DMS114 treated with DMSO at 0.1 percent for 48 hours (cell line): ENCODE results near the gene HOXB2.

ENCODE experiments used
- DNase-seq: peaks from one replicate; lab custom pipeline; 2025; ENCODE audit not compliant: unreplicated experiment; lab: John Stamatoyannopoulos, UW

The HOXB2 gene

GRCh38 chr17:48545022-48545375 is at the start of gene HOXB2:
Gene HOXB2, minus strand, starts transcription at chr17:48545109. Its CDS starts 198 bp downstream, at chr17:48544911.
- DNase-seq: no peak

- DNase-seq: peak; percentile 63
Measured at GRCh38 chr17:48593840-48594537, 49.1 kb upstream of the HOXB2 start.

GRCh38 chr17:48593126-48593829 is 48.4 kb upstream of the HOXB2 start, which contains the start of gene HOXB5:
Gene HOXB5, minus strand, starts transcription at chr17:48593779. Its CDS starts 97 bp downstream, at chr17:48593682.
- DNase-seq: peak; percentile 45

- no peak for DNase-seq
Measured at GRCh38 chr17:48592577-48592976, 47.7 kb upstream of the HOXB2 start.

- no peak for DNase-seq
Measured at GRCh38 chr17:48592057-48592514, 47.2 kb upstream of the HOXB2 start.

- DNase-seq: no peak
Measured at GRCh38 chr17:48591255-48592056, 46.5 kb upstream of the HOXB2 start.

GRCh38 chr17:48590607-48591161 is 45.8 kb upstream of the HOXB2 start:
- DNase-seq: no peak

- no peak for DNase-seq
Measured at GRCh38 chr17:48589831-48590606, 45.1 kb upstream of the HOXB2 start, which contains the start of gene HOXB3. Gene HOXB3, minus strand, starts transcription at chr17:48590241. Its CDS starts 37,767 bp downstream, at chr17:48552474.

GRCh38 chr17:48589060-48589830 is 44.3 kb upstream of the HOXB2 start:
- no peak for DNase-seq

- no peak for DNase-seq
Measured at GRCh38 chr17:48588528-48588927, 43.6 kb upstream of the HOXB2 start.

GRCh38 chr17:48588074-48588415 is 43.1 kb upstream of the HOXB2 start:
- no peak for DNase-seq

- DNase-seq: no peak
Measured at GRCh38 chr17:48587276-48588073, 42.6 kb upstream of the HOXB2 start.

- no peak for DNase-seq
Measured at GRCh38 chr17:48586355-48587258, 41.7 kb upstream of the HOXB2 start.

- no peak for DNase-seq
Measured at GRCh38 chr17:48584223-48584741, 39.4 kb upstream of the HOXB2 start.

GRCh38 chr17:48583708-48584222 is 38.9 kb upstream of the HOXB2 start:
- DNase-seq: no peak

- DNase-seq: no peak
Measured at GRCh38 chr17:48582750-48583069, 37.8 kb upstream of the HOXB2 start.

- peak; percentile 50 for DNase-seq
Measured at GRCh38 chr17:48579760-48580554, 35.0 kb upstream of the HOXB2 start.
